CD14-positive monocyte (primary cell): Measurements from ENCODE around the gene EIF4E2. TPM values are rescaled to one million over a fixed set of nuclear protein-coding genes. Genes with fewer than 3 reads are reported as not detected.

Experiments used
- DNase-seq, 3 donors: peaks; one replicate each; pipeline ENCODE4 v3.0.0-alpha.2; 2011 to 2022
- H2AFZ ChIP-seq: 2 replicates; pipeline ENCODE4 v1.6.0; 2012; ENCODE audit warnings: mild to moderate bottlenecking, low read depth, low read length, inconsistent platforms; ENCODE audit not compliant: insufficient read depth, poor library complexity, severe bottlenecking
- H3K27ac ChIP-seq, 2 donors: 1 replicate in 1 of 2; 2 replicates in 1 of 2; pipeline ENCODE4 v1.5.1; 2012 to 2013; ENCODE audit warnings: low read length in 2 of 2, control low read depth in 1 of 2, inconsistent platforms in 1 of 2, low read depth in 1 of 2, mild to moderate bottlenecking in 1 of 2
- H3K27me3 ChIP-seq, 2 donors: one replicate each; pipeline versions ENCODE4 v1.6.0 to v1.6.1; 2011 to 2013; ENCODE audit warnings: low read length in 2 of 2; ENCODE audit not compliant: control insufficient read depth in 2 of 2, insufficient read depth in 2 of 2
- H3K36me3 ChIP-seq, 2 donors: replicated peaks in 1 of 2; 1 replicate in 1 of 2; 2 replicates in 1 of 2; pipeline versions ENCODE4 v1.5.1 to v1.6.1; 2012 to 2013; ENCODE audit warnings: low read length in 2 of 2, control low read depth in 1 of 2, inconsistent platforms in 1 of 2, mild to moderate bottlenecking in 1 of 2; ENCODE audit not compliant: insufficient read depth in 2 of 2, control insufficient read depth in 1 of 2
- H3K4me1 ChIP-seq, 2 donors: 1 replicate in 1 of 2; 2 replicates in 1 of 2; pipeline versions ENCODE4 v1.5.1 to v1.6.1; 2012 to 2013; ENCODE audit warnings: low read length in 2 of 2, control low read depth in 1 of 2, inconsistent platforms in 1 of 2, mild to moderate bottlenecking in 1 of 2, moderate library complexity in 1 of 2; ENCODE audit not compliant: insufficient read depth in 2 of 2, control insufficient read depth in 1 of 2
- H3K4me2 ChIP-seq: replicated peaks from 2 replicates; pipeline ENCODE3; 2012; ENCODE audit warnings: low read length, moderate library complexity, mild to moderate bottlenecking; ENCODE audit not compliant: poor library complexity, severe bottlenecking; ENCODE audit errors: extremely low read depth
- H3K4me3 ChIP-seq, 3 experiments: fragments of 200-600 bp in 1 of 3; sonication (generic) in 1 of 3; replicated peaks in 1 of 3; 1 replicate in 2 of 3; 2 replicates in 1 of 3; pipeline ENCODE4 v1.5.1; 2011 to 2013; ENCODE audit warnings: low read length in 3 of 3, mild to moderate bottlenecking in 3 of 3, control low read depth in 2 of 3, low read depth in 2 of 3, inconsistent platforms in 1 of 3, moderate library complexity in 1 of 3
- H3K79me2 ChIP-seq: 2 replicates; pipeline ENCODE4 v1.6.0; 2012; ENCODE audit warnings: mild to moderate bottlenecking, control low read depth, inconsistent platforms, low read length, moderate library complexity; ENCODE audit not compliant: insufficient read depth
- H3K9ac ChIP-seq: 2 replicates; pipeline ENCODE4 v1.6.0; 2017; ENCODE audit warnings: low read length, mild to moderate bottlenecking; ENCODE audit not compliant: insufficient read depth, poor library complexity, severe bottlenecking
- H3K9me3 ChIP-seq, 2 donors: replicated peaks in 1 of 2; 1 replicate in 1 of 2; 2 replicates in 1 of 2; pipeline versions ENCODE4 v1.5.1 to v1.6.1; 2012 to 2013; ENCODE audit warnings: low read length in 2 of 2, control low read depth in 1 of 2; ENCODE audit not compliant: control insufficient read depth in 1 of 2, insufficient read depth in 1 of 2
- H4K20me1 ChIP-seq: 2 replicates; pipeline ENCODE4 v1.6.0; 2012; ENCODE audit warnings: mild to moderate bottlenecking, low read length, control low read depth, moderate library complexity; ENCODE audit not compliant: insufficient read depth
- H3K27ac Mint-ChIP-seq, 7 donors: one replicate each; pipeline ENCODE4 v1.8.0; 2020; ENCODE audit warnings: mild to moderate bottlenecking in 7 of 7, mixed read lengths in 7 of 7, moderate library complexity in 6 of 7, inconsistent platforms in 2 of 7
- H3K27me3 Mint-ChIP-seq, 3 donors: one replicate each; pipeline ENCODE4 v1.8.0; 2021 to 2022; ENCODE audit warnings: low read depth in 3 of 3, mild to moderate bottlenecking in 3 of 3, mixed read lengths in 3 of 3, moderate library complexity in 3 of 3, inconsistent platforms in 1 of 3
- H3K36me3 Mint-ChIP-seq, 2 donors: one replicate each; pipeline ENCODE4 v1.8.0; 2020; ENCODE audit warnings: mixed read lengths in 2 of 2, inconsistent platforms in 1 of 2, mild to moderate bottlenecking in 1 of 2
- H3K4me1 Mint-ChIP-seq: one replicate; pipeline ENCODE4 v1.8.0; 2020; ENCODE audit warnings: mild to moderate bottlenecking, mixed read lengths
- H3K4me3 Mint-ChIP-seq, 2 donors: one replicate each; pipeline ENCODE4 v1.8.0; 2020; ENCODE audit warnings: mild to moderate bottlenecking in 2 of 2, mixed read lengths in 2 of 2, moderate library complexity in 1 of 2
- H3K9me3 Mint-ChIP-seq, 7 donors: one replicate each; pipeline ENCODE4 v1.8.0; 2020 to 2022; ENCODE audit warnings: mixed read lengths in 7 of 7, mild to moderate bottlenecking in 6 of 7, moderate library complexity in 6 of 7, inconsistent platforms in 2 of 7
- WGBS: methylation state at CpG from one replicate; pipeline ENCODE4 v1.1.5; 2013; ENCODE audit warnings: missing lambda C conversion rate; ENCODE audit not compliant: insufficient coverage; 5-methylcytosine and 5-hydroxymethylcytosine counted together
- intact Hi-C, 2 donors: fragments of 100-400 bp; cut with micrococcal nuclease; formaldehyde crosslinking; loops; one replicate each; pipeline versions ENCODE4 v1.15.0 to v1.15.1; 2023
- polyA plus RNA-seq, 3 donors: library from polyadenylated mRNA; depleted of rRNA in 1 of 3; unstranded in 2 of 3; stranded (reverse) in 1 of 3; fragments of 300-500 nt in 2 of 3; fragments of >200 nt in 1 of 3; fragmentation: Illumina TruSeq in 2 of 3; gene quantifications; 1 replicate in 2 of 3; 2 replicates in 1 of 3; pipeline ENCODE4 v1.2.3, GENCODE V29; 2012 to 2021
- TF ChIP-seq, protein P1 (sequence below): fragments of 200-600 bp; IDR thresholded peaks from one replicate; pipeline ENCODE4 v1.8.0; 2022; ENCODE audit warnings: antibody characterized with exemption, mild to moderate bottlenecking

The EIF4E2 gene
- polyA plus RNA-seq, 3 donors = 67.2 to 213 (median 188) TPM

DNA sequence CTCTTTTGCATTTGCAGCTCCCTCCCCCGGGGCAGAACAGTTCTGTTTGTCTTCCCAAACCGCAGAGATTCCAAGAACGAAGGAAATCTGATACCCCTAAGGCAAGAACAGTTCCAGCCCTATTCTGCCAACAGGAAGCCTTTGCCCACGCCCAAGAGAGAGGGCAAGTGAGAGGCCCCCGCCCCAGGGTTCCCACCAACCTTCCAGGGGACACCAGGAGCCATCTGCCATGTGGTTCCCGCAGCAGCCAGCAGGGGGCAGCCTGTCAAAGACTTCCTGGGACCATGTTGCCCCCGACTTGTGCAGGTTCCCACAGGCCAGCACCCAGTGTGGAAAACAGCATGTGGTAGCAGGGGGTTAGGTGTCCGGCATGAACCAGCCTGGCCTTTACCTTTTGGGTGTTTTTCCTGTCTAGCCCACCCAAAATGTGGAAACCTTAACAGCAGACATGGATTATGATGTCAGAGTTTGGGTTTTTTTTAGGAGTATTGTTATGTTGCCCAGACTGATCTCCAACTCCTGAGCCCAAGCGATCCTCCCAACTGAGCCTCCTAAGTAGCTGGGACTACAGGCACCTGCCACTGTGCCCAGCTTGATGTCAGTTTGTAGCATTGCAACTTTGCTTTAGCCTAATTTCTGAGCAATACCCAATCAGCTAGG lies 61.2 kb downstream of the EIF4E2 start:
- no peak overlapping the region for H3K27ac Mint-ChIP-seq
- H3K36me3 ChIP-seq = no peaks in the 10 kb centered on the region
- TF ChIP-seq, protein P1, sequence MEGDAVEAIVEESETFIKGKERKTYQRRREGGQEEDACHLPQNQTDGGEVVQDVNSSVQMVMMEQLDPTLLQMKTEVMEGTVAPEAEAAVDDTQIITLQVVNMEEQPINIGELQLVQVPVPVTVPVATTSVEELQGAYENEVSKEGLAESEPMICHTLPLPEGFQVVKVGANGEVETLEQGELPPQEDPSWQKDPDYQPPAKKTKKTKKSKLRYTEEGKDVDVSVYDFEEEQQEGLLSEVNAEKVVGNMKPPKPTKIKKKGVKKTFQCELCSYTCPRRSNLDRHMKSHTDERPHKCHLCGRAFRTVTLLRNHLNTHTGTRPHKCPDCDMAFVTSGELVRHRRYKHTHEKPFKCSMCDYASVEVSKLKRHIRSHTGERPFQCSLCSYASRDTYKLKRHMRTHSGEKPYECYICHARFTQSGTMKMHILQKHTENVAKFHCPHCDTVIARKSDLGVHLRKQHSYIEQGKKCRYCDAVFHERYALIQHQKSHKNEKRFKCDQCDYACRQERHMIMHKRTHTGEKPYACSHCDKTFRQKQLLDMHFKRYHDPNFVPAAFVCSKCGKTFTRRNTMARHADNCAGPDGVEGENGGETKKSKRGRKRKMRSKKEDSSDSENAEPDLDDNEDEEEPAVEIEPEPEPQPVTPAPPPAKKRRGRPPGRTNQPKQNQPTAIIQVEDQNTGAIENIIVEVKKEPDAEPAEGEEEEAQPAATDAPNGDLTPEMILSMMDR = peak; percentile 95
- no peak overlapping the region for H3K4me3 ChIP-seq
- no peaks in the 10 kb centered on the region for H3K27me3 ChIP-seq
- H3K9me3 Mint-ChIP-seq = peaks cover 0 to 2% (median 0%) of the 10 kb centered on the region in 7 donors
- H3K9ac ChIP-seq = no peak overlapping the region
- H4K20me1 ChIP-seq = no peaks in the 10 kb centered on the region
- no peak overlapping the region for H3K27ac ChIP-seq
- intact Hi-C loops = no loop called here
- no peak overlapping the region for H3K4me2 ChIP-seq
- no peaks in the 10 kb centered on the region for H3K36me3 Mint-ChIP-seq
- H3K9me3 ChIP-seq = no peaks in the 10 kb centered on the region
- peak; percentile 27 to 44 (median 43) for DNase-seq
- no peaks in the 10 kb centered on the region for H3K79me2 ChIP-seq
- no peak overlapping the region for H2AFZ ChIP-seq
- H3K4me3 Mint-ChIP-seq = no peak overlapping the region
- H3K4me1 Mint-ChIP-seq = no peaks in the 10 kb centered on the region
- H3K4me1 ChIP-seq = no peaks in the 10 kb centered on the region
- H3K27me3 Mint-ChIP-seq = peaks cover 0 to 9% (median 8%) of the 10 kb centered on the region in 3 donors
- 69% methylated on average over 6 of the region's 9 CpGs for WGBS

DNA sequence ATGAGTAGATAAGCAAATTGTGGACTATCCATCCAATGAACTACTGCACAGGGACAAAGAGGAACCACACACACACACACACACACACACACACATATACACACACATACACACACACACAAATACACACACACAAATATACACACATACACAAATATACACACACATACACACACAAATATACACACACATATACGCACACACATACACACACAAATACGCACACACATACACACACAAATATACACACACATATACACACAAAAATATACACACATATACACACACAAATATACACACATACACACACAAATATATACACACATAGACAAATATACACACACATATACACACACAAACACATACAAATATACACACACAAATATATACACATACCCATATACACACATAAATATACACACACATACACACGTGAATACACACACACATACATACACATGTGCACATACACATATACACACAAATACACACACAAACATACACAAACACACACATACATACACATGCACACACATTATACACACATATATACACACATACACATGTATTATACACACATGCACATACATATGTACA lies 63.1 kb downstream of the EIF4E2 start:
- no peaks in the 10 kb centered on the region for H3K4me1 Mint-ChIP-seq
- TF ChIP-seq, protein P1 = no peak
- Histone ChIP-seq H3K27ac (no peak overlapping the region), H3K4me2 (no peak overlapping the region), H4K20me1 (no peaks in the 10 kb centered on the region), H3K36me3 (no peaks in the 10 kb centered on the region), H3K4me3 (no peak overlapping the region), H3K79me2 (no peaks in the 10 kb centered on the region), H2AFZ (no peak overlapping the region), H3K9me3 (no peaks in the 10 kb centered on the region), H3K4me1 (no peaks in the 10 kb centered on the region), H3K27me3 (no peaks in the 10 kb centered on the region), H3K9ac (no peak overlapping the region)
- H3K27me3 Mint-ChIP-seq = peaks cover 3 to 9% (median 4%) of the 10 kb centered on the region in 3 donors
- no peak for DNase-seq
- intact Hi-C loops = no loop called here
- no peak overlapping the region for H3K27ac Mint-ChIP-seq
- no peak overlapping the region for H3K4me3 Mint-ChIP-seq
- no peaks in the 10 kb centered on the region for H3K36me3 Mint-ChIP-seq
- 84% methylated on average over 3 of the region's 3 CpGs for WGBS
- peaks cover 0 to 2% (median 0%) of the 10 kb centered on the region in 7 donors for H3K9me3 Mint-ChIP-seq
